Measurements from ENCODE around the gene PHACTR1.

Gene PHACTR1

DNA sequence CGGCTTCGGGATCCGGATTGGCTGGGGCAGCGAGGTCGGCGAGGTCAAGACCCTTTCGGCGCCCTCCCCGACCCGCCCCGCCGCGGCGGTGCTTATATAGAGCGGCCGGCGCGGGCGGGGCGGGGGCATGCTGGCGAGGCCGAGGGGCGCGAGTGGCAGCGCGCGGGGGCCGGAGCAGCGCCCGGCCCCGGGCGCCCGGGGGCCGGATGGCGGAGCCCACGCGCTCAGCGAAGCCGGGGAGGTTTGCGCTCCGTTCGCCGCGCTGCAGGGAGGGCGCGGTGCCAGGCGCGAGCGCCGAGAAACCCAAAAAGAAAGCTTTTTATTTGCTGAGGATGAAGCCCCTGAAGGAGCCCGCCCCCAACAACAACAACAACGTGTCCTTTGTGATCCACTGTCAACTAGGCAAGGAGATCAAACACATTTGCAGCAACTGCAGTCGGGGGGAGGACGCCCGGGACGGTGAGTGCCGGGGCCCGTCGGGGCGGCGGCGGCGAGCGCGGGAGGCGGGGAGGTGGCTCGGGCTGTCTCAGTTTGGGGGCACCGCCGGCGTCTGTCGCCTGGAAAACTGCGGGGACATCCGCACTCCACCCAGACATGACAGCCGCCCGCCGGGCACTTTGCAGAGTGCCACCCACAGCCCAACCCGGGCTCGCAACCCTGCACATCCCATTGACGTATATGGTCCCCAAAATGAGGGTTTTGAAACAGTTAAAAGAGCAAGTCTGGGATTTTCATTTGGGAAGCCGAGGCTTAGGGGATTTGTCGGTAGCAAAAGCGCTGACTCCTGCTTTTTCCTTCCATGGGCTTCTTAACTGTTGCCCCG is 297.3 kb downstream of the PHACTR1 start:
- DNase-seq (ENCODE audit: low read depth in 2 of 2, low spot score in 1 of 2), result no peak

DNA sequence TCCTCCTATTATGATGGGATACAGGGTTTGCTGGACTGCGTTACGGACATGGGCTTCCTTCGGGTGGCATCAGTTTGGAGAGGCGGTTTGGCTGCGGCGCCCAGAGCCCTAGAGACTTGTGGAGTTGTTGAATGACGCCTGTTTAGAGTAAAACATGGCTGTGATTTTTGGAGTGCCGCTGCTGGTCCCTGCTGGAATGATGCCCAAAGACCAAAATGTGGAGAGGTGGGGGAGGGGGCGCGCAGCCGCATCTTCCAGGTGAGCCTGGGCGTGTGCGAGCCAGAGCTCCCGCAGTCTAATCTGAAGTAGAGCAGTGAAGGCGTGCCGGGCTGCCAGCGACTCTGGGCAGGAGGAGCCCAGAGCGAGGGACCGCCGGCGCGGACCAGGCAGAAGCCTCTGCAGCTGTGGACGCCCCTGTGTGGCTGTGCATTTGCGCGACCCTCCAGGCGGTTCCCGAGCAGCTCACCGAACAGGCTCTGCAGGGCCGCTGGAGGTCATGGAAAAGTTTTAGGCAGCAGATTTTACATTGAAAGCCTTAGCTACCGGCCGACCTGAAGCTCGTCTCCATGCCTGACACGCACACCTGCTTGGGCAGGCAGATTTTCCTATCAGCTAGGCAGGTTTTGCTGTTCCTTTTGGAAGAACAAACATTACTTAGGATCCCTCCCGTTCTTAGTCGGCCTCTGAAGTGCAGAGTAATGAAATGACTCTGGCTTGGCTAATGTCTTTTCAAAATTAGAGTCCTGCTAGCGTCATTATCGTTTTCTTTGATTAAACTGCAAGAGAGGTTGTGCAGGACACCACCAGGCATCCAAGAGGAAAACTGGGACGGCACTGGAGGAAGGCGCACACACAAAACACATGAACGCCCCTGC is 298.2 kb downstream of the PHACTR1 start:
- no peak for DNase-seq (ENCODE audit: low read depth in 2 of 2, low spot score in 1 of 2)

DNA sequence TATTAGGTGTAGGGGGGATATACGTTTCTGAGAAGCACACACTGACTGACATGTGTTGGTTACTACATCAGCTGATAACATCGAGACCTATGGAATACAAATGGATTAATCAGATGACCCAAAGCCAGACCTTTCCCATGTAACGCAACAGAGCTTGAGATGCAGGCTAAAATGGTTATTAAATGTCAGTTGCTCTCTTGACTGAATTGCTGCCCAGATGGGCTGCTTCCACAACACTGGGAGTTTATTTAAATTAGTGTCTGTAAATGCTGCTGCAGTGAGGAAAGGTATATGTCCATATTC is 298.8 kb downstream of the PHACTR1 start:
- DNase-seq (ENCODE audit: low read depth in 2 of 2, low spot score in 1 of 2), result no peak

DNA sequence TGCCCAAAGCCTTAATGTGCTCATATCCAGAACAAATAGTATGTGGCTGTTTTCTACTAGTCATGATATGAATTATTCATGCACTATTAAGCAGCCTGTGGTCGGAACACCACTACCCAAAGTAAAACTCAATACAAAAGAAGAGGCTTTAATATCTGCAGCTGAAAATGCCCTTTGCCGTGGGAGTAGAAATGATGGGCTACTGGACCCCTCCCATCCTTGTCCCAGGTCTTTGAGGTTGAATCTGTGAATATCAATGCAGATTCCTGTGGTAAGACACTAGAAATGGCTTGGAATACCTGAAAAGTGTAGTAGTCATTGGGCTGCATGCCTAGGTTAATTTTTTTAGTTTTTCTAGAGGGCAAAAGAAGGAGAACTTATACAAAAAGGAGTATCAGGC is 308.0 kb downstream of the PHACTR1 start:
- DNase-seq (ENCODE audit: low read depth in 2 of 2, low spot score in 1 of 2), result no peak

DNA sequence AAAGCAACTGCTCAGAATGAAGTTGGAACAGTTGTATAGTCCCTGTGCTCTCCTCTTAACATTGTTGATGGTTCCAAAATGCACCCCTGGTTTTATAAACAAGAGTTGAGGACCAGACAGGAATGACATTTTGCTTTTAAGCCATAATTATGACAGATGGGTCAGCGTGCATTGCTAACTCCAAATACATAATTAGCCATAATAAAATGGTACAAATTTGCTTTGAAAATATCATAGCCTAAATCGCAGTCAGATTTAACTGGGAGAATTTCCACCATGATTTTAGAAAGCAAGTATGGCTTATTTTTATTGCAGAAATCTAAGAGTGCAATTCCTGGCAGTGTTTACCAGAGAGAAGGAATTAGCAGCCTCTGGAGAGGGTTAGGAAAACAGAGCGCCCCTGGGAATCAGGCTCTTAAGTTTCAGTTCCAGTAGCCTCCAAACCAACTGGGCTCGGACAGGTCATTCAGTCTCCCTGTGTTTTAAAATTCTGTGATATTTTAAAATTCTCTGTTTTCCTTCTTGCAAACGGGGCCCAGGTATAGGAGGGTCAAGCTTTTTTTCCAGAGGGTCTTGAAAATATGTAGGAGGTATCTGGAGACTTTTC is 309.4 kb downstream of the PHACTR1 start:
- DNase-seq (ENCODE audit: low read depth in 2 of 2, low spot score in 1 of 2), result no peak

DNA sequence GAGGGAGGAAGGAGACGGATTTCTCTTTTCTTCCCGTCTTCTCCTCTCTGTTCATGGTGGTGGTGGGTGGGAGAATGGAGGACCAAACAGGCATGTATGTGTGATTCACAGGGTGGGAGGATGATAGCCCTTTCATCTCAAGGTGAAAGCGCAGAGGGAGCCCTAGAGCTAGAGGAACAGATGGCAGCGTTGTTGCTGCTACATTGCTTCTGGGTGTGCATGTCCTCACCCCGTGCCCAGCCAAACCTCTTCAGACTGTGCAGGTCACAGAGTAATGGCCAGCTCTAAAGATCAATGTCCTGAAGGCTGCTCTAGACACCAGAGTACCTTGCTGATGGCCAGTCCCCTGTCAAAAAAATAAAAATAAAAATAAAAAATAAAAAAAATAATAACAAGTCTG is 310.0 kb downstream of the PHACTR1 start:
- DNase-seq (ENCODE audit: low read depth in 2 of 2, low spot score in 1 of 2), result no peak

DNA sequence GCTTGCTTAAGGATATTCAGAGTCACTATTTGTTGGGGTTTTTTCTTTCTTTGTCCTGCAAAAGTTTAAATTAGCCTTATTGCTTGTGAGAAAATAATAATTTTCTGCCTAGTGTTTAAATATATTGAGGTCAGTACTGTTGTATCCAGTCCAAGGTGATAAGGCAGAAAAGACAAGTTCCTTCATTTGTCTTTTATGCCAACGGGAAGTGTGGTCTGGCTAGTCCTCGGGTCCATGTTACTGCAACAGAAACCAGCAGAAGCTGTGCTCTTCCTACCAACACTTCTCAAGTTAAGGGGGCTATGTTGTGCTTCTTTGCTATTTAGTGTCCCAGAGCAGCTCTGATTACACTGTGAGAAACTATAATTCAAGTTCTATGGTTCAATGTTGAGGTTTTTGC is 310.6 kb downstream of the PHACTR1 start:
- no peak for DNase-seq (ENCODE audit: low read depth in 2 of 2, low spot score in 1 of 2)

DNA sequence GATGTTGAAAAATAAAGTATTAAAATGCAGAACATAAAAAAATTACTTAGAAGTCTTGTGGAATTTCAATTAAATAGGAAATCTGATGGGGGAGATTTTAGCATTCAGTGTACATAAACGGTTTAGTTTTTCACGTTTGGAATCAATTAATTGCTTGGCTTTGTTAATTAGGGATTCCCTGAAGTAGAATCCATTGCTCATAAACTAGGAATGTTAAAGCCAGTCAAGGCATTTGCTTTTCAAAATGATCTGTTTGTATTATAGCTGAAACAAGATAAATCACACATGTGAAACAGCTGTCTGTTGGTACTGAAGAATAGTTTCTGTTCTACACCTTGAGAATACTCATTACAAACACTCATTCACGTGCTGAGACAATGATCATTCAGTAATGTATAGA is 313.8 kb downstream of the PHACTR1 start:
- no peak for DNase-seq (ENCODE audit: low read depth in 2 of 2, low spot score in 1 of 2)

DNA sequence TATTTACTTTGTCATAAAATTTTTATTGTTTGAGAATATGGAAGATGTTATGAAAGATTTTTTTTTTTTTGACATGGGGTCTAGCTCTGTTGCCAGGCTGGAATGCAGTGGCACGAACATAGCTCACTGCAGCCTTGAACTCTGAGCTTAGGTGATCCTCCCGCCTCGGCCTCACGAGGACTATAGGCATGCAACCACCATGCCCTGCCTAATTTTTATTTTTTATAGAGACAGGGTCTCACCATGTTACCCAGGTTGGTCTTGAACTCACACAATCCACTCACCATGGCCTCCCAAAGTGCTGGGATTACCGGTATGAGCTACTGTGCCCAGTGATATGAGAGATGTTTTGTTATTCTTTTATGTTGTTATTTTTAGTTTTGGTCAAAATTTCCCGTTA is 316.0 kb downstream of the PHACTR1 start:
- no peak for DNase-seq (ENCODE audit: low read depth in 2 of 2, low spot score in 1 of 2)

DNA sequence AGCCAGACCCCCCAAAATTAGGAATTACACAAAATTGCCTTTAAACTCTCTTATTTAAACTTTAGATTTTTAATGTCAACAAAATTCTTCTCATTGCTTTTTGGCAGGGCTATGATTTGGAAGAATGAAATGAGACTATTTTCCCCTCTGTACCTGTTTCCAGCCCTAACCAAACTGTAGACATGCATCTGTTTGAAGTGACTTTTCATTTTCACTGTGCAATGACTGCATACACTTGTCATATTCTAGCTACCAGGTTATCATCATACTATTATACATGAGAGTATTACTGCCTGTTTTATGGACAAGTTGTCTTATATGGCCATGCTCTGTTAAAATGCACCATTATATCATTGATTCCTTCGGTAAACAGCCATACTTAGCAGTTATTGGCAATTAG is 316.6 kb downstream of the PHACTR1 start:
- no peak for DNase-seq (ENCODE audit: low read depth in 2 of 2, low spot score in 1 of 2)

DNA sequence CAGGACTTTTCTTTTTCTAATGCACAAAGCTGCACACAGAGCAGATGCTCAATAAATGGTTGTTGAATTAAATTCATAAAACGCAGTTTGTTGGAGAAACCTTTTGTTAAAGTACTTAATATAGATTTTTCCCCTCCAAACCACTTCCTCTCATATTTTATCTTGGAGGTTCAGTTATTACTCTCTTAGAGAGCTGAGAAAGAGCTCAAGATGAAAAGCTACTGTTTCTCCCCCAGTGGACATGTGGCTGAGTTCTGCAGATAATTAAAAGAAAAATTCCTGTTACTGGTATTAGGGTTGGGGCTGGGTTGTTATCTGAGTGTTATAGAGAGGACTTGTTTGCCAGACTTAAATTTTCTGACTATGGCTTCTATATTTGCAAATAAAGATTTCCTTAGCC is 317.7 kb downstream of the PHACTR1 start:
- no peak for DNase-seq (ENCODE audit: low read depth in 2 of 2, low spot score in 1 of 2)

DNA sequence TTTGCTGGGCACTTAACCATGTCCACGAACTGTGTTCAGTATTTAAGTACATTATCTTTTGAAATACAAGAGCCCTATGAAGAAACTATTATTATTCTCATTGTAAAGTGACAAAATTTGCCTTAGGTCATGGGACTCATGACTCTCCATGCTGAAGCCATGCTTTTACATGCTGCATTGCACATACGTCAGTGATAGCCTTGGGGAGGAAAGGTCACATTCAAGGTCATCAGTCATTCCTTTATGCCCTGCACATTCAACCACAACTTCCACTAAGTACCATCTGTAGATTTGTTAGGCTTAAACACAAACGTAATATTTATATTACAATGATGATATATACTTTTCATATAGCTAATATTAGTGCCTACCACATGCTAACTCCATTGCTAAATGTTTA is 319.0 kb downstream of the PHACTR1 start:
- DNase-seq (ENCODE audit: low read depth in 2 of 2, low spot score in 1 of 2), result no peak

DNA sequence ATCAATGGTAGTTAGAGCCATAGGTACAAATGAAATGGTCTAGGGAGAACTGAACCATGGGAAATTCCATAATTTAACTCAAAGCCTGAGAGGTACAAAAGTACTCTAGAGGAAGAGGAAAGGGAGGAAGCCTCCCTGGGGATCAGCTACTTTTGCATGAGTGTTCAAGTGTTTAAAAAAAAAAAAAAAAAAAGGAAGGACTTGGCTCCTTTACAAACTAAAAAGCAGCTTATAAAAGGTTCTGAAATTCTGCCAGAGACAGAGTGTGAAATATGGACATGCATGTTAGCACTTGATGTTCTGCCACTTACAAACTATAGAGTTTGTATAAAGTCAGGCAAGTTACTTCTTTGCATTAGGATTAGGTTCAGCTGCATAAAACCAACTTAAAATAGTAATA is 321.7 kb downstream of the PHACTR1 start:
- DNase-seq (ENCODE audit: low read depth in 2 of 2, low spot score in 1 of 2), result no peak

DNA sequence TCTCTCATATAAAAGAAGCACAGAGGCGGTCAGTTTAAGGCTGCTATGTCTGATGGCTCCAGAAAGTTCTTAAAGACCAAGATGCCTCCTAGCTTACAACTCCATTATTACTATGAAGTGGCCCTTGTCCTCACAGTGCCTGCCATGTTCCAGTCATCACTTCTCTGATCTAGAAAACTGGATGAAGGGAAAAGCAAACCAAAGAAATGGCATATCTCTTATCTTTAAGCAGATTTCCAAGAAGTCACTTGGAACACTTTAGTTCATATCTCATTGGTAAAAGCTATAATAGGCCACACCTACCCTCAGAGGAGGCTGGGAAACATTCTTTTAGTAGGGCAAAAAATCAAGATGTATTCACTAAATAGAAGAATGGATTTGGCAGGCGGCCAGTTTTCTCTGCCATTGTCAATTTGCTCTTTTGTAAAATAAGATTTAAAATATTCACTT is 322.2 kb downstream of the PHACTR1 start:
- no peak for DNase-seq (ENCODE audit: low read depth in 2 of 2, low spot score in 1 of 2)

DNA sequence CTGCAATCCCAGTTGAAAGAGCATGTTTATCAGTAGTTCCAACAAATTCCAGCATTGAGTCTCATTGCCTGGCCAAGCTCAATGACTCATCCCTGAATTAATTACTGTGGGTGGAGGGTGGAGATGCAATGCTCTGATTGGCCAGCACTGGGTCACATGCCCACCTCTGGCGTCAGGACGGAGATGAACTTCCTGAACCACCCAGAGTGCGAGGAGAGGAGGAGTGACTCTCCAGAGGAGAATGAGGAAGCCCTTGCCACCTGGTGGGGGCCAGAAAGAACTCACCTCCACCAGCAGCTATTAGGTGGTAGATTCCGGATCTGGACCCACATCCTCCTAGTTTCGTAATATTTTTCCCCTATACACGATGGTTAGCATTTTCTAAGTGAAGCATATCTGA is 327.8 kb downstream of the PHACTR1 start:
- DNase-seq (ENCODE audit: low read depth in 2 of 2, low spot score in 1 of 2), result no peak

DNA sequence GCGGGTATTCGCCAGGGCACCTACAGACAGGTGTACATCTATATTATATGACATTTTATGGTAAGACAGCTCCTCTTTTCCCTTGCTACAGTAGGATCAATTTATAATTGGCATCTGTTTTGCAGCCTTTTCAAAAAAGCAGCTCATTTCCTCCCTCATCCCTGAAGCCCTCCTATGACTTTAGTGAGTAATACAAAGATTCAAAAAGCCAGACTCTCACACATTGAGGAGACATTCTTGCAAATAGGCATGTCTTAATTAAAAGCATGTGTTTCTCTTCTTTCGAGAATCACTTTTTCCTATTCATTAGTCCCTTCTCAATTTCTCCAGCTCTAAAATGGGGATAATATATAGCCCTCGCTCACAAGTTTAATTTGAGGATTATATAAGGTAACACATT is 328.3 kb downstream of the PHACTR1 start:
- no peak for DNase-seq (ENCODE audit: low read depth in 2 of 2, low spot score in 1 of 2)

DNA sequence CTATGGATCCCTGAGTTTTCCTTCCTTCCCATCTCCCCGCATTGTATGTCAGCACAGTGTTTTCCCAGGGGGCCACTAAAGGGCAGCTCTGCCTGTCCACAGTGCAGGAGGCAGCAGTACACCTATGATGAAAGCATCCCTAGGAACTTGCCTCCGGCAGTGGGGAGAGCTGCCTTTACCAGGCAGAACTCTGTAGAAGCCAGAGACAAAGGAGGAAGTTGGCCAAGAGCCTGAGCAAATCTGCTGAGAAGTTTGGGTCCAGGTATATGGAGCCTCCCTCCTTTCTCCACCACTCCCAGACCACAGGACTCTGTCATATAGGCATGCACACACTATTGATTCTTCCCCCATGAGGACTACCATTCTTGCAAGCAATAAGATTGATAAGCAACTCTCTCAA is 329.1 kb downstream of the PHACTR1 start:
- no peak for DNase-seq (ENCODE audit: low read depth in 2 of 2, low spot score in 1 of 2)

DNA sequence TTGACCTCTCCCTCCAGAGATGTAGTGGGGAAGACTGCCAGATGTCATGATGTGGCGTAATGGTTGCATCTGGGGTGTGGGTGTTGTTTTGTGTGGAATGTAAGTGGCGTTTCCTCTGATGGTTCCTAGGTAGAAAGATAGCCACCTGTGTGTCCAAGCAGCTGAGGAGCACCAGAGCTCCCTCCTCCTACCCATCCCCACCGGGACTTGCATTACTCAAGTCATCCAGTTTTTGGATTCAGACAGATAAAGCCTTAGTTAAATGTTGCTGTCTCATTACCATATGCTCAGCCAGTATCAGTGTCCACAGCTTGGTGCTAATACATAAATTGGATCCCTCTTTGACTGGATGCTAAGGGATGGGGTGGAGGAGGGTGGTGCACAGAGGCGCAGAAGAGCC is 329.5 kb downstream of the PHACTR1 start:
- no peak for DNase-seq (ENCODE audit: low read depth in 2 of 2, low spot score in 1 of 2)

DNA sequence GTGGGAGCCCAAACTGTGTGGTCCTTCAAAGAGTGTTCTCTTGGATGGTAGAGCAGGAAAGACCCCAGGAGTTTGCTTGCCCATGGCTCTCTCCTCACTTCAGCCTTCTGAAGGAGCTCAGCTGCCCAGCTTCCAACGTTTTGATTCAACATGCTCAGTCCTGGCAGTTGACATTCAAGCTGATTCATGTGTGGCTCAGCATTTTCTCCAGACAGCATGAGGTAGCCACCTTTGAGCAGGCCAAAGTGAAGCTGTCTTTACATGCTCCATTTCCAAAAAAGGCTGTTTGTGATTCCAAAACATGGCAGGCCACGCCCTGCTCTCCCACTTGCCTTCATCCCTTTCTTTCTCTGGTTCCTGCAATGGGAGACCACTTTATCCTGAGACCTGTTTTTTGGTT is 331.5 kb downstream of the PHACTR1 start:
- no peak for DNase-seq (ENCODE audit: low read depth in 2 of 2, low spot score in 1 of 2)

DNA sequence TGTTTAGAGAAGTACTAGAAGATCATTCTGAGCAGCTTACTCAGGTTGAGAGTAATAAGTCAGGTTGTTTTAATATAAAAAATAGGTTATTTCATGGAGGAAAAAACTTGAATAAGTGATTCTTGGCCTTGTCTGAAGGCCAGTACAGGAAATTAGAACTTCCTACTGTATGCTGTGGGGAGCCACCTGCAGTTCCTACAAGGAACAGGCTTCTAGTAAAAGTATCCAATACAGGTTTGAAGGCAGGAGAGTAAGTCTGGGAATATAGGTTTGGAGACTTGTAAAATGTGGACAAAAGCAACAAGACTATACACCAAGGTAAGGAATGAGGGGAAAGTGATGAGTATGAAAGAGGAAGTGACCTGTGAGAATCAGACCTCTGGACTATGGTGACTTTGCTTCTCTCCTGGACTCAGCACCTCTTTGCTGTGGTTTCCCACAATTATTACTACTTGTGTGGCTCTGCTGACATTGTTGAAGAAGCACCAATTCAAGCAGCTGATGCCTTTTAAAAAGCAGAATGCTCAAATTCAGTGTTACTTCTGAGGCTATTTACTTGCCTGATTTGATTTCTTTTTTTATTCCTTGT is 333.2 kb downstream of the PHACTR1 start:
- DNase-seq (ENCODE audit: low read depth in 2 of 2, low spot score in 1 of 2), result no peak

DNA sequence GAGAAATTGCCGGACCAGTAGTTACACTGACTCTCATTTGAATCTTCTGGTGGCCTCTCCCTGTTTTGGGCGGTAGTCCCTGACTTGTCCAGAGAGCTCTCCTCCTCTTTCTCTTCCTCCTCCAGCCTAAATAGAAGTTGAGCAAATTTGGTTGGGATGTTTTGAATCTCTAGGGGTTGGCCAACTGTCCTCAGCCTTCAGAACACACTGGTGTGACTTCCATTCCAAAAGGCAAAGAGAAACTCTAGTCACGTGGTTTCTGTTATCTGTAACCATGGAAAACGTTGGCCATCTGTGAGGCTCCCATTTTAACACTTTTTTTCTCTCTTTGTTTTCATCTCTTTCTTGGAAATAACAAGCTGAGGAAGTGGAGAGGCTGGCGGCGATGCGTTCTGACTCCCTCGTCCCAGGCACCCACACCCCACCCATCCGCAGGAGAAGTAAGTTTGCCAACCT is 336.5 kb downstream of the PHACTR1 start:
- no peak for DNase-seq (ENCODE audit: low read depth in 2 of 2, low spot score in 1 of 2)

DNA sequence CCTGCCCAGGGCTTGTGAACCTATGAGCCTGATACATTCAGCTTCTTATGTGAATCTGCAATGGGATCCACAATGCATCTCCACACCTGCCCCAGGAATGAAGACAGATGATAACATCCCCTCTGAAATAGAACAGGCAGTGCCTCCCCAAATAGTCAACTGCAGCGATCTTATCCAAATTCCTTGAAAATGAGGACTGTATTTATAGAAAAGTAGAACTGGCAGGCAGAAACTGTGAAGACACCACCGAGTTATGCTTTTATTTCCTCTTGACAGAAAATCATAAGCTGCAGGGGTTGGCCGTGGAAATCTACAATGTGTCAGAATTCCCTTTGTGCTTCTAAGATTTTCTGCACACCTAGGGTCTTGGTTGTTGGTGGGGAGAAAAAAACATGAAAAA is 341.5 kb downstream of the PHACTR1 start:
- DNase-seq (ENCODE audit: low read depth in 2 of 2, low spot score in 1 of 2), result no peak

Data from stimulated activated CD8-positive, alpha-beta memory T cell treated with anti-CD3 and anti-CD28 coated beads, Interleukin-4, amount 100 ng/mL, for 1 hour (primary cell).